ENCODE measurements around the gene CLEC4G. TPM values are rescaled to one million over a fixed set of nuclear protein-coding genes. Genes with fewer than 3 reads are reported as not detected.

Gene CLEC4G
- total RNA-seq, 1 donor: not detected

DNA sequence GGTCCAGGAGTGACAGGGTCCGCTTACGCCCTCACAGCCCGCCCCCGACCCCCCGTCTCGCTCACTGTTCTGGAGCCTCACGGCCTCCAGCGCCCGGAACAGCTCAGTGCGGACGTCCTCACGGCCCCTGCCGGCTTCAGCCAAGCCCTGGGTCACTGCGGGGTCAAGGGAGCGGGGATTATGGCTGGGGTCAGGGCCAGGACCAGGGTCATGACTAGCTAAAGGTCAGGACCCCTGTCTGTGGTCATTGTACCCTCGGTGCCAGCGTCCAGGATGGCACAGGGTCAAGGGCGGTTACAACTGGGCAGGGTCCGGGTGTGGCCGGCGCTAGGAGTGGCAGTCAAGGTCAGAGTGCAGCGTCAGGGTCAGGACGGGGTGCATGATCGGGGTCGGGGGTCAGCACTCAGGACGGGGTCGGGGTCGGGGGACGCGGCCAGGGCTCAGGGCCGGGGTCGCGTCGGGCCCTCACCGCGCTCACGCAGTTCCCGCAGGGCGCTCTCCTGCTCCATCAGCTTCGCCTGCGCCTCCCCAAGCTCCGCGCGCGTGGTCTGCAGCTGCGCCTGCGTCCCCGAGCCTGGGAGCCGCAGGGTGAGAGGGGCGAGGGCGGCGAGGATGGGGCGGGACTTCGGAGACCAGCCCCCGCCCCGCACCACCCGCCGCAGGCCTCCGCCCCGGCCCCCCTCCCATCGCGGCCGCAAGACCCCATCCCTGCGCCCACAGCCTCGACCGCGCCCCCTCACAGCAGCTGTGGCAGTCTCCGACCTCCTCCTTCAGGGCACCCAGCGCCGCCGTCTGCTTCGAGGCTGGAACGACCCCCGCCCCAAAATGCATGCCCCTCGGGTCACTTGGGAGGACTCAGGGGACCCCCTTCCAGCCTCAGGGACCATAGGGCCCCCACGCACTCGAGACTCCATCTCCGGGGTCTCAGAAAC lies 1.4 kb downstream of the CLEC4G start:
- TF ChIP-seq, protein P1, sequence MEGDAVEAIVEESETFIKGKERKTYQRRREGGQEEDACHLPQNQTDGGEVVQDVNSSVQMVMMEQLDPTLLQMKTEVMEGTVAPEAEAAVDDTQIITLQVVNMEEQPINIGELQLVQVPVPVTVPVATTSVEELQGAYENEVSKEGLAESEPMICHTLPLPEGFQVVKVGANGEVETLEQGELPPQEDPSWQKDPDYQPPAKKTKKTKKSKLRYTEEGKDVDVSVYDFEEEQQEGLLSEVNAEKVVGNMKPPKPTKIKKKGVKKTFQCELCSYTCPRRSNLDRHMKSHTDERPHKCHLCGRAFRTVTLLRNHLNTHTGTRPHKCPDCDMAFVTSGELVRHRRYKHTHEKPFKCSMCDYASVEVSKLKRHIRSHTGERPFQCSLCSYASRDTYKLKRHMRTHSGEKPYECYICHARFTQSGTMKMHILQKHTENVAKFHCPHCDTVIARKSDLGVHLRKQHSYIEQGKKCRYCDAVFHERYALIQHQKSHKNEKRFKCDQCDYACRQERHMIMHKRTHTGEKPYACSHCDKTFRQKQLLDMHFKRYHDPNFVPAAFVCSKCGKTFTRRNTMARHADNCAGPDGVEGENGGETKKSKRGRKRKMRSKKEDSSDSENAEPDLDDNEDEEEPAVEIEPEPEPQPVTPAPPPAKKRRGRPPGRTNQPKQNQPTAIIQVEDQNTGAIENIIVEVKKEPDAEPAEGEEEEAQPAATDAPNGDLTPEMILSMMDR (IDR thresholded peaks at IDR 0.05; ENCODE audit: insufficient read depth, low read depth, low read length): no peak
- DNase-seq (ENCODE audit: low read depth): no peak
- H3K4me3 ChIP-seq (ENCODE audit: low read depth, low read length): no peak overlapping the region

DNA sequence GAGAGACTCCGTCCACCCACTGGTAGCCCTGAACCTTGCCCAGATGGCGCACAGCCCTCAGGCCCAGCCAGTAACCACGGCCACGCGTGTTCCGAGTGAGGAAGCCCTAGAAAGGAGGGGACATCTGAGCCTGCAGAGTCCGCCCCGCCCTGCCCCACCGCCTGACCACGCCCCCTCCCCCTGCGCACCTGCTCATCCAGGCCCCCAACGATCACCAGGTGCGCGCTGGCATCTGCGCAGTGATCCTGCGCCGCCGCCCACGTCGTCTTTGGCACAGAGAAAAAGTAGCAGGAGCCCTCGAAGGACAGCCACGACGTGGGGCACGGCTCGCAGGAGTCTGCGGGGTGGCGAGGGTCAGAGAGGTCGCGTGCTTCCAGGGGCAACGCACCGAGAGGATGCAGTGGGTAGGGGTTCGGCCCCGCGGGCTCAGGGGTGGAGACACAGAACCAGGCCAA lies 2.1 kb downstream of the CLEC4G start:
- no peak overlapping the region for H3K4me3 ChIP-seq (ENCODE audit: low read depth, low read length)
- TF ChIP-seq, protein P1 (IDR thresholded peaks at IDR 0.05; ENCODE audit: insufficient read depth, low read depth, low read length): no peak
- DNase-seq (ENCODE audit: low read depth): no peak

DNA sequence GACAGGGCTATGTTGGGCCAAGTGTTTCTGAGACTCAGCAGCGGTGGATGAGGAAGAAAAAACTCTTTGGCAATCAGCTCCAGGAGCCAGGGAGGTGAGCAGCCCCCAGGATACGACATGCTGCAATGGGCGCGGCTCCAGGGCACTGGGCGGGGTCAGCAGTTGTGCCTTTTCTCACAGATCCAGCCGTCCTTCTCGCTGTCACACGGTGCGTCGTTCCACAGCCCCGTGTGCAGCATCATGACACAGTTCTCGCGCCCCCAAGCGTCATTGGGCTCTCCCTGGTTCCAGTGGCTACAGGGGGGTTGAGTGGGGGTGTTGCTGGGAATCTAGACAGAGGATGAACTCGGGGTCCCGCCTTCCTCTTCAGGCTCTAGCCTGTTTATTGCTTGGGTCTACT lies 2.7 kb downstream of the CLEC4G start:
- no peak for DNase-seq (ENCODE audit: low read depth)
- TF ChIP-seq, protein P1 (IDR thresholded peaks at IDR 0.05; ENCODE audit: insufficient read depth, low read depth, low read length): no peak
- H3K4me3 ChIP-seq (ENCODE audit: low read depth, low read length): no peak overlapping the region

DNA sequence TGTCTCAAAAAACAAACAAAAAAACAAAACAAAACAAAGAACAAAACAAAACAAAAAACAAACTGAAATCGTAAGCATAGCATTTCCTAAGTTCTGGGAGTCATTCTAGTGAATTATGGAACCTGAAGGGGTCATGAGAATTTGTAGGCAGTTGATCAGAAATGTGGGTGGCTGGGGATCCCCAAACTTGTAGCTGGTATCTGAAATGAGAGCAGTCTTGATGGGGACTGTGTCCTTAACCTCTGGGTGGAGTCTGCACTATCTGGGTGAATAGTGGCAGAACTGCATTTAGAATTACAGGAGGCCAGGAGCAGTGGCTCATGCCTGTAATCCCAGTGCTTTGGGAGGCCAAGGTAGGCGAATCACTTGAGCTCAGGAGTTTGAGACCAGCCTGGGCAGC lies 6.1 kb downstream of the CLEC4G start:
- H3K4me3 ChIP-seq (ENCODE audit: low read depth, low read length): no peak overlapping the region
- no peak for DNase-seq (ENCODE audit: low read depth)
- TF ChIP-seq, protein P1 (IDR thresholded peaks at IDR 0.05; ENCODE audit: insufficient read depth, low read depth, low read length): no peak

DNA sequence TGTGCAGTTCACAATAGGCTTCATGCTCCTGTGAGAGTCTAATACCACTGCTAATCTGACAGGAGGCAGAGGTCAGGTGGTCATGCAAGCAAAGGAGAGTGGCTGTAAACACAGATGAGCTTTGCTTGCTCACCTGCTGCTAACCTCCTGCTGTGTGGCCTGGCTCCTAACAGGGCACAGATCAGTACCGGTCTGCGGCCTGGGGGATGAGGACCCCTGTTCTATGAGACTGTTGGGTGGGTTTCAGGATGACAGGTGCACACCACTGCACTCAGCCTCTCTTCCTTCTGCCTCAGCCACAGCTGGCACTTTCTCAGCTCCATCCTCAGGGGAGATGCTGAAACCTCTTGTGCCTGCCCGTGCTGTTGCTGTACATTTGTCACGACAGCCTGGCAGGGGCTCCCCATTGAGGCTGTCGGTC lies 9.7 kb downstream of the CLEC4G start:
- H3K4me3 ChIP-seq (ENCODE audit: low read depth, low read length): no peak overlapping the region
- DNase-seq (ENCODE audit: low read depth): no peak
- TF ChIP-seq, protein P1 (IDR thresholded peaks at IDR 0.05; ENCODE audit: insufficient read depth, low read depth, low read length): no peak

DNA sequence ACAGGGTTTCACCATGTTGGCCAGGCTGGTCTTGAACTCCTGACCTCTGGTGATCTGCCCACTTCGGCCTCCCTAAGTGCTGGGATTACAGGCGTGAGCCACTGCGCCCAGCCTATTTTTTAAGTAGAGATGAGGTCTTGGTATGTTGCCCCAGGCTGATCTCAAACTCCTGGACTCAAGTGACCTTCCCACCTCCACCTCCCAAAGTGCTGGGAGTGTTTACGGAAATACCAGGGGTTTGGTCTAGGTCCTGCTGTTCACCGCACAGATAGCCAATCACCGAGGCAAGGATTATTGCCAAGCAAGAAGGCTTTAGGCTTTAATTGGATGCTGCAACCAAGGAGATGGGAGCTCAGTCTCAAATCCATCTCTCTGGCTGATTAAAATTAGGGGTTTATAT lies 11.6 kb downstream of the CLEC4G start:
- no peak overlapping the region for H3K4me3 ChIP-seq (ENCODE audit: low read depth, low read length)
- DNase-seq (ENCODE audit: low read depth): no peak
- TF ChIP-seq, protein P1 (IDR thresholded peaks at IDR 0.05; ENCODE audit: insufficient read depth, low read depth, low read length): no peak
